Esophagus squamous epithelium (tissue), 4 donors: ENCODE data around the gene NUTM2B.
"Not testable (repeated sequence)": the region's sequence is repeated elsewhere in the genome, so short reads cannot be mapped to it uniquely, and the experiment has no call there.

Experiments
- POLR2A ChIP-seq, 4 donors: fragments of 450-650 bp; IDR thresholded peaks; one replicate each; pipeline ENCODE4 v1.6.1; 2017; ENCODE audit warnings: antibody characterized with exemption in 4 of 4, mild to moderate bottlenecking in 4 of 4, moderate library complexity in 3 of 4
- TF ChIP-seq, protein P1 (sequence below), 6 experiments: fragments of 450-650 bp in 4 of 6; fragments of 200-600 bp in 2 of 6; sonication (generic) in 2 of 6; IDR thresholded peaks; one replicate each; pipeline ENCODE4 v1.5.1; 2016 to 2019; ENCODE audit warnings: antibody characterized with exemption in 6 of 6, mild to moderate bottlenecking in 4 of 6, moderate library complexity in 4 of 6

GRCh38 chr10:79686595-79686994 is 16.4 kb upstream of the NUTM2B start:
- TF ChIP-seq, protein P1, sequence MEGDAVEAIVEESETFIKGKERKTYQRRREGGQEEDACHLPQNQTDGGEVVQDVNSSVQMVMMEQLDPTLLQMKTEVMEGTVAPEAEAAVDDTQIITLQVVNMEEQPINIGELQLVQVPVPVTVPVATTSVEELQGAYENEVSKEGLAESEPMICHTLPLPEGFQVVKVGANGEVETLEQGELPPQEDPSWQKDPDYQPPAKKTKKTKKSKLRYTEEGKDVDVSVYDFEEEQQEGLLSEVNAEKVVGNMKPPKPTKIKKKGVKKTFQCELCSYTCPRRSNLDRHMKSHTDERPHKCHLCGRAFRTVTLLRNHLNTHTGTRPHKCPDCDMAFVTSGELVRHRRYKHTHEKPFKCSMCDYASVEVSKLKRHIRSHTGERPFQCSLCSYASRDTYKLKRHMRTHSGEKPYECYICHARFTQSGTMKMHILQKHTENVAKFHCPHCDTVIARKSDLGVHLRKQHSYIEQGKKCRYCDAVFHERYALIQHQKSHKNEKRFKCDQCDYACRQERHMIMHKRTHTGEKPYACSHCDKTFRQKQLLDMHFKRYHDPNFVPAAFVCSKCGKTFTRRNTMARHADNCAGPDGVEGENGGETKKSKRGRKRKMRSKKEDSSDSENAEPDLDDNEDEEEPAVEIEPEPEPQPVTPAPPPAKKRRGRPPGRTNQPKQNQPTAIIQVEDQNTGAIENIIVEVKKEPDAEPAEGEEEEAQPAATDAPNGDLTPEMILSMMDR (IDR thresholded peaks at IDR 0.05), result not testable (repeated sequence)
- not testable (repeated sequence) for TF ChIP-seq POLR2A (IDR thresholded peaks at IDR 0.05)
